DOHH2 (cell line): Measurements from ENCODE around the gene ARMC10.

Experiments used
- EZH2phosphoT487 ChIP-seq: fragments of 200-600 bp; sonication (generic); IDR thresholded peaks from 2 replicates; pipeline ENCODE4 v1.6.1; 2017; ENCODE audit warnings: borderline replicate concordance, mild to moderate bottlenecking, antibody characterized with exemption, low read length, moderate library complexity, mixed read lengths
- TF ChIP-seq, protein P1 (sequence below): fragments of 200-600 bp; sonication (generic); IDR thresholded peaks from one replicate; pipeline ENCODE4 v1.5.1; 2014; ENCODE audit warnings: antibody characterized with exemption, mild to moderate bottlenecking, low read depth, low read length; ENCODE audit not compliant: poor library complexity, severe bottlenecking

GRCh38 chr7:103140685-103141084, 65.7 kb downstream of the ARMC10 start:
- TF ChIP-seq, protein P1, sequence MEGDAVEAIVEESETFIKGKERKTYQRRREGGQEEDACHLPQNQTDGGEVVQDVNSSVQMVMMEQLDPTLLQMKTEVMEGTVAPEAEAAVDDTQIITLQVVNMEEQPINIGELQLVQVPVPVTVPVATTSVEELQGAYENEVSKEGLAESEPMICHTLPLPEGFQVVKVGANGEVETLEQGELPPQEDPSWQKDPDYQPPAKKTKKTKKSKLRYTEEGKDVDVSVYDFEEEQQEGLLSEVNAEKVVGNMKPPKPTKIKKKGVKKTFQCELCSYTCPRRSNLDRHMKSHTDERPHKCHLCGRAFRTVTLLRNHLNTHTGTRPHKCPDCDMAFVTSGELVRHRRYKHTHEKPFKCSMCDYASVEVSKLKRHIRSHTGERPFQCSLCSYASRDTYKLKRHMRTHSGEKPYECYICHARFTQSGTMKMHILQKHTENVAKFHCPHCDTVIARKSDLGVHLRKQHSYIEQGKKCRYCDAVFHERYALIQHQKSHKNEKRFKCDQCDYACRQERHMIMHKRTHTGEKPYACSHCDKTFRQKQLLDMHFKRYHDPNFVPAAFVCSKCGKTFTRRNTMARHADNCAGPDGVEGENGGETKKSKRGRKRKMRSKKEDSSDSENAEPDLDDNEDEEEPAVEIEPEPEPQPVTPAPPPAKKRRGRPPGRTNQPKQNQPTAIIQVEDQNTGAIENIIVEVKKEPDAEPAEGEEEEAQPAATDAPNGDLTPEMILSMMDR, result no peak
- TF ChIP-seq EZH2phosphoT487, result no peak
